Epithelial cell of proximal tubule (primary cell): ENCODE measurements around the gene YPEL3. TPM values are rescaled to one million over a fixed set of nuclear protein-coding genes. Genes with fewer than 3 reads are reported as not detected.

Source experiments
- DNase-seq: peaks from one replicate; pipeline ENCODE4 v3.0.0-alpha.2; 2011; ENCODE audit warnings: low read depth
- H3K4me3 ChIP-seq: 2 replicates; pipeline ENCODE4 v1.5.1; 2011; ENCODE audit warnings: low read depth, mild to moderate bottlenecking, low read length
- CTCF ChIP-seq: conservative IDR thresholded peaks from 2 replicates; pipeline ENCODE4 v1.5.1; 2012; ENCODE audit warnings: low read depth, mild to moderate bottlenecking, low read length
- total RNA-seq: library from RNA; depleted of rRNA; stranded (reverse); fragments of >200 nt; gene quantifications from 2 replicates; pipeline ENCODE4 v1.2.3, GENCODE V29; 2015

Gene YPEL3
- total RNA-seq, 1 donor from 2014 or later: 41.3 TPM

- H3K4me3 ChIP-seq: no peak overlapping the region
- no peak for DNase-seq
- TF ChIP-seq CTCF: no peak
These were observed 18.4 kb downstream of the YPEL3 start for GRCh38 chr16:30077656-30078055.

GRCh38 chr16:30076276-30076791 lies 19.7 kb downstream of the YPEL3 start:
- H3K4me3 ChIP-seq: peak overlapping the region; percentile 84
- TF ChIP-seq CTCF: no peak
- no peak for DNase-seq

GRCh38 chr16:30075503-30076275 lies 20.3 kb downstream of the YPEL3 start, which contains the start of gene PPP4C:
Gene PPP4C, plus strand, starts transcription at chr16:30075994. Its CDS starts 384 bp downstream, at chr16:30076378.
- H3K4me3 ChIP-seq: peak within 1 kb of the TSS; percentile 84
- DNase-seq: no peak
- TF ChIP-seq CTCF: no peak

- TF ChIP-seq CTCF: no peak
- no peak for DNase-seq
- peak overlapping the region; percentile 98 for H3K4me3 ChIP-seq
These were observed 25.5 kb downstream of the YPEL3 start for GRCh38 chr16:30070490-30070889.

- peak overlapping the region; percentile 98 for H3K4me3 ChIP-seq
- no peak for DNase-seq
- no peak for TF ChIP-seq CTCF
These were observed 26.2 kb downstream of the YPEL3 start for GRCh38 chr16:30069611-30070462.

- H3K4me3 ChIP-seq: peak overlapping the region; percentile 98
- peak; percentile 63 for TF ChIP-seq CTCF
- no peak for DNase-seq
These were observed 27.0 kb downstream of the YPEL3 start for GRCh38 chr16:30068750-30069610.
